Hepatic stellate cell (primary cell): ENCODE results near the gene CDK7.
"Not testable (repeated sequence)": the region's sequence is repeated elsewhere in the genome, so short reads cannot be mapped to it uniquely, and the experiment has no call there.

Experiments
- DNase-seq: peaks from one replicate; pipeline ENCODE4 v3.0.0; 2011; ENCODE audit warnings: low spot score

CDK7 gene

DNA sequence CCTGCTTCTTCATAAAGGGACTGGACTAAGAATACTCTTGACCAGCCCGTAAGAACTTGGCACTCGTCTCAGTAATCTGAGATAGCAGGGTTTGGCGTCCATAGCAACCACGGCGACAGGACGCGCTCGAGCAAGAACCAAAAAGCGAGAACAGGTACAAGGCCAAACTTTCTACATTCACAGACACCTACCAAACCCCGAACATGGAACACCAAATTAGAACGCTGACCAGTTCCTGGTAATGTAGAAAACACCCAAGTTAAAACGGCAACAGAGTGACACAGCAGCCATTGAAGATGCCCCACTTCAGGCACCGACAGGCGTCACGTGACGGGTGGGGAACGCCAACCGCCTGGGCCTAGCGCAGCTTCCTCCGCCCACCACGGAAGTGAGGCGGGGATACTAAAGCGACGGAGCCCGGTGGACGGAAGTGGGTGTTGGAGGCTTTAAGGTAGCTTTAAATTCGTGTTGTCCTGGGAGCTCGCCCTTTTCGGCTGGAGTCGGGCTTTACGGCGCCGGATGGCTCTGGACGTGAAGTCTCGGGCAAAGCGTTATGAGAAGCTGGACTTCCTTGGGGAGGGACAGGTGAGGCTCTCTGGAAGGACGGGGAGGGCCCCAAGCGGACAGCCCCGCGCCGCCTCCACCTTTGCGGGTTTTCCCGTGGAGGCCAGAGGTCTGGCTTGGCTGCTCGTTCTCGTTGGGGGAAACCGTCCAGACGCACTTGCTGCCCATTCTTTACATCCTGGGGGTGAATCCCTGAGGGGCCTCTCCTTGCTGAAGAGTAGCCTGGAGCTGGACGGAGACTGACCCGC lies at the start of gene CDK7:
TSS of gene CDK7 (plus strand) at position 430 of the 812 bp plus-strand sequence. CDS start at position 520, 90 bp downstream.
- DNase-seq: peak; percentile 92

DNA sequence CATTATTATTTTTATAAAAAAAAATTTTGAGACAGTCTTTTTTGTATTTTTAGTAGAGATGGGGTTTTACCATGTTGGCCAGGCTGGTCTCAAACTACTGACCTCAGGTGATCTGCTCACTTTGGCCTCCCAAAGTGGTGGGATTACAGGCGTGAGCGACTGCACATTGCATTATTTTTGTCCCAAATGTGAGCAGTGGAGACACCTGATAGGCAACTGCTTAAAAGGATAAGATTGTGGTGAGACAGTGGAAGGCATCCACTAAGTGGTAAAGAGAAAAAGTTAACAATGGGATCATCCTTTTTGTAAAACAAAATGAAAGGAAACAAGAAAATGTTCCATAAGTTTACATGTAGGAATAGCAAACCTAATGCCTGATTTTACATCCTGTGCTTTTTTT lies 47.3 kb upstream of the CDK7 start:
- DNase-seq: no peak

DNA sequence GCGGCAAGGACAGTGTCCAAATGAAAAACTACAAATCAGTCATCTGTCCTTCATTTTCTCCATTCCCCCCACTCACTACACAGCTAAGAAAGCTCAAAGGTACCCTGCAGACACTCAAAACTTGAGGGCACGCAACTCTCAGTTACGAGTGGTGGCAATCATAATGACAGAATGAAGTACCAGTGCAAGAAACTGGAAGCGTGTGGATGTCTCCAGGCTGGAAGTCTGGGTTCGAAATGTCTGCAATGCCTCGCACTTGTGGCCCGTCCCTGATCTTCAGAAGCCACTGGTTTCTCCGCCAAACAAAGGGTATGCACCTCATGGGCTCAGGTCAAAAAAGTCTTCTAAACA lies 45.9 kb upstream of the CDK7 start:
- DNase-seq: peak; percentile 36

DNA sequence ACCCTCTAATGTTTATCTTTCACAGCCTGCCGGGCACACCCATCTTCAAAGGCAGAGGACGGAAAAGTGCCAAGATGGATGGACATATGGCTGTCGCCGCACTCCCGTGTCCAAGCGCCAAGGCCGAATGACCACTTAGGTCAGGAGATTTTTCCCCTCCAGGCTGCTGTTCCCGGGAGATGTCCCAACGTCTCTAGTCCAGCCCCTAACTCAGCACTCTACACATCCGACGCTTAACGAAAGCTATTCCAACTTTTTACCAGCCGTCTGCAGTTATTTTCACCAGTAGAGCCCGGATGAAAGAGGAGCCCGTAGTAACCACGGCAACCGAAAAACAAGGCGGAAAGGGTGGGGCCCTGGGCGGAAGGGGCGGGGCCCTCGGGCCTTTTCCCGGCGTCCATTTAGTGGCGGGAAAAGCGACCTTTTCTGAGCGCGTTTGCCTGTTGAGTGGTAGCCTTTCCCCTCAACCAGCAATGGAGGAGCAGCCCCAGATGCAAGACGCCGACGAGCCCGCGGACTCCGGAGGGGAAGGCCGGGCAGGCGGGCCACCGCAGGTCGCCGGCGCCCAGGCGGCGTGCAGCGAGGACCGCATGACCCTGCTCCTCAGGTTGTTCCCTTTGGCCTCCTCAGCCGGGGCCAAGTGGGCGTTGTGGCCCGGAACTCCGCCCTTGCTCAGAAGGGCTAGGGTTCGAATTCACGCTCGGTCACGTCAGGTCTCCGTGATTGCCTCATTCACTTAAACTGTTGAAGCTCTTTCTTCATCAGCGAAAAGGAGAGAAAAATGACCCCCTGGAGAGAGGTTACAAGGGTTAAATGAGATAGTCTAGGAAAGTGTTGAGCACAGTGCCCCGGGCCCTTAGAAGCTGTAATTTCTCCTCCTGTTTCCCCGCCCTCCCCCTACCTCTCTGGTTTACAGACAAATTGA lies 45.3 kb upstream of the CDK7 start, which contains the start of gene CENPH:
TSS of gene CENPH (plus strand) at position 422 of the 925 bp plus-strand sequence. CDS start at position 474, 52 bp downstream.
- DNase-seq: peak; percentile 91

DNA sequence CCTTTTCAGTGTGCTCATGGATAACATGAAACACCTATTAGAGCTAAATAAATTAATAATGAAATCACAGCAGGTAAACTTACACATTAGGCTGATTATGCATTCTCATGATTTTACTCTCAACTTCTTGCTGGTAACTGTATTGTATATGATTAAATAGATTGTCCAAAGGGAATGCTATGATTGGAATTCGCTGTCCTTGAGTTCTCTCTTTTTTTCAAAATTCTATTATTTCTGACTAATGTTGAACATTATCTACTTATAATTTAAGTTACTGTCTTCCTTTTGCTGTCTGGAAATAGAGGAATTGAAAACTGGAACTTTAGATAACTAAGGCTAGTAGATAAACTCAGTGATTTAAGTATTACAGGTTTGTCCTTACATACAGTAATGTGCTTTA lies 32.2 kb upstream of the CDK7 start:
- no peak for DNase-seq

DNA sequence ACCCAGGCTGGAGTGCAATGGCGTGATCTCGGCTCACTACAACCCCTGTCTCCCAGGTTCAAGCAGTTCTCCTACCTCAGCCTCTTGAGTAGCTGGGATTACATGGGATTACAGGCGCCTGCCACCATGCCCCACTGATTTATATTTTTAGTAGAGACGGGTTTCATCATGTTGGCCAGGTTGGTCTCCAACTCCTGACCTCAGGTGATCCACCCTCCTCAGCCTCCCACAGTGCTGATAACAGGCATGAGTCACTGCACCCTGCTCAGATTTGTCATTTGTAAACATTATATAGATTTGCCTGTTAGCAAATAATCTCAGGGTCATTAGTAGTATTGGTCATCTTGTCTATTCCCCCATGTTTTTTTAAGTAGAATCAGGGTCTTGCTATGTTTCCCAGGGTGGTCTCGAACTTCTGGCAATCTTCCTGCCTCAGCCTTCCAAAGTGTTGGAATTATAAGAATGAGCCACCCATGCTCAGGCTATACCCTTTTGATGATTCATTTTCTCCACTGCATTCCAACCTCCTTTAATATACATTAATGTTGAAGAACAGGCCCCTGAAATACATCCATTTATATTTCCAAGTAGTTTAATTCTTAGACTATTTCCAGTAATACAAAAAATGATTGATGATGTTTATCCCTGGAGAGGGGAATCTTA lies 28.0 kb upstream of the CDK7 start:
- no peak for DNase-seq

DNA sequence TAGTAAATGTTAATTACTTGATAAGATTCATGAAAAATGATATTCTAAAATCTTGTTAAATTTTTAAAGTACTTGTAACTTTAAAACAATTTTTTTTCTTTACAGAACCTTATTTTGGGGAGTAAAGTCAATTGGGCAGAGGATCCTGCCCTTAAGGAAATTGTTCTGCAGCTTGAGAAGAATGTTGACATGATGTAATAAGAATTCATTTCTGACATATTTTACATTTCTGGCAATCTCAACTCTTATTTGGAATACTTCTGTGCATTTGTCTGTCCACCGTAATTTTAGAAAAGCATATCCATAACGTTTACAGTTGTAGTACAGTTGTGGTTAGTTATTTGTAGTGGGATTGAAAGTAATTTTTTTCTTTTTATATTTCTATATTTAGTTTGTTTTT lies 25.1 kb upstream of the CDK7 start:
- no peak for DNase-seq

DNA sequence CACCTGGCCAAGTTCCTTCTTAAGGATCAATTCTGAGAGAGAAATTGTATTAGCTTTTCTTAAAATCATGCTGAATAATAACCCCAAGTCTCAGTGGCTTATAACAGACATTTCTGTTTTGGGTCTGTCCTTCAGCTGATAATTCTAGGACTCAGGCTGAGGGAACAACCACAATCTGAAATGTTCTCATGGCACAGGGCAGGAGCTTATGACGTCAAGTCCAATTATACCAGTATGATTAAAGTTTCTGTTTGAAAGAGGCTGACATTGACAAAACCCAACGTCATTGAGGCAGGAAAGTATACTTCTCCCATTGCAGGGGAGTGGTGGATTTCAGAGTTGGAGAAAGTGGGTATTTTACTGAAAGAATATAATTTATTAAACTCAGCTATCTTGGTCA lies 23.5 kb upstream of the CDK7 start:
- no peak for DNase-seq

DNA sequence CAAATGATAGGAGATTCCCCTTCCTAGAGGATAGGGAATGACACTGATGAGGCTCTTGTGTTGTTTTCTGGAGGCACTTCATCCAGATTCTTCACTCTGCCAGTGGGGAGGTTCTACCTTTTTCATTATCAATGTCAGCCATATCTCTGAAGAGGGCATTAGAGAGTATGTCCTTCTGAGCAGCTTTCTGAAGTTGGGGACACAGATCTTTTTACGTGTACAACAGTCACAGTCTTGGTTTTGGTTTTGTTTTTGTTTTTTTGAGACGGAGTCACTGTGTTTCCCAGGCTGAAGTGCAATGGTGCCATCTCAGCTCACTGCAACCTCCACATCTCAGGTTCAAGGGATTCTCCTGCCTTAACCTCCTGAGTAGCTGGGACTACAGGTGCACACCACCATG lies 22.7 kb upstream of the CDK7 start:
- no peak for DNase-seq

DNA sequence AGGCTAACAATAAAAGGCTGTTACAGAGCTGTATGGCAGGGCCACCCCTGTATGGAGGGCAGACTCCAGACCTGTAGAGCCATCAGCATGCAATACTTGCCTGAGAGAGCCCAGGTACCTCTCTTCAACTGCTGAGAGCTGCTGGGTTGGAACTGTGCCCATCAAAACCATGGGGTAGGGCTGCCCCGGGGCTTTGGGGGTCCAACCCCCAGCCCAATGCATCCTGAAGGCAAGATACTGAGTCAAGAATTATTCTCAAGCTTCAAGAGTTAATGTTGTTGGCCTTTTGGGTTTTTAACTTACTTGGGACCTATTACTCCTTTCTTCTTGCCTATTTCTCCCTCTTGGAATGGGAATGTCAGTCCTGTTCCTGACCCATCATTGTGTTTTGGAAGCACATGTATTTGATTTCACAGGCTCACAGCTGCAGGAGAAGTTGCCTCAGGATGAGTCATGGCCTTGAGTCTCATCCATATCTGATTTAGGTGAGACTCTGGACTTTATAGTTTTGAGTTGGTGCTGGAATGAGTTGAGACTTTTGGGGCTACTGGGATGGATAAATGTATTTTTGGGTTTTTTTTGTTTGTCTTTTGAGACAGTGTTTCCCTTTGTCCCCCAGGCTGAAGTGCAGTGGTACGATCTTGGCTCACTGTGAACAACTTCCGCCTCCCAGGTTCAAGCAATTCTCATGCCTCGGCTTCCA lies 21.0 kb upstream of the CDK7 start:
- DNase-seq: peak; percentile 27

DNA sequence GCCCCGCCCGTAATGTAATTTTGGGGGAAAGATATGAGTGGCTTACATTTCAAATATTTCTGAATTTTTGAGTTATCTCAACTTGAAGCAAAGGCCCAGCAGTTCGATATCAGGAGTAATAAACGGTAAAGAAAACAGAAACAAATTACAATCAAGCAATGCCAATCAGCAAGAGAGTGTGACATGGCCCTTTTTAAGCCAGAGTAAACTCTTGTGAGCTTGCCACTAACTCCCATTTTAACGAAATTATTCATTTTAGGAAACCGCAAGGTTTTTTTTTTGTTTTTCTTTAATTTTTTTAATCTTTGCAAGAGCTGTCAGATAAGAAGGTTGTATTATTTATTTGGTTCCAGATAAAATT lies 17.6 kb upstream of the CDK7 start:
- no peak for DNase-seq

DNA sequence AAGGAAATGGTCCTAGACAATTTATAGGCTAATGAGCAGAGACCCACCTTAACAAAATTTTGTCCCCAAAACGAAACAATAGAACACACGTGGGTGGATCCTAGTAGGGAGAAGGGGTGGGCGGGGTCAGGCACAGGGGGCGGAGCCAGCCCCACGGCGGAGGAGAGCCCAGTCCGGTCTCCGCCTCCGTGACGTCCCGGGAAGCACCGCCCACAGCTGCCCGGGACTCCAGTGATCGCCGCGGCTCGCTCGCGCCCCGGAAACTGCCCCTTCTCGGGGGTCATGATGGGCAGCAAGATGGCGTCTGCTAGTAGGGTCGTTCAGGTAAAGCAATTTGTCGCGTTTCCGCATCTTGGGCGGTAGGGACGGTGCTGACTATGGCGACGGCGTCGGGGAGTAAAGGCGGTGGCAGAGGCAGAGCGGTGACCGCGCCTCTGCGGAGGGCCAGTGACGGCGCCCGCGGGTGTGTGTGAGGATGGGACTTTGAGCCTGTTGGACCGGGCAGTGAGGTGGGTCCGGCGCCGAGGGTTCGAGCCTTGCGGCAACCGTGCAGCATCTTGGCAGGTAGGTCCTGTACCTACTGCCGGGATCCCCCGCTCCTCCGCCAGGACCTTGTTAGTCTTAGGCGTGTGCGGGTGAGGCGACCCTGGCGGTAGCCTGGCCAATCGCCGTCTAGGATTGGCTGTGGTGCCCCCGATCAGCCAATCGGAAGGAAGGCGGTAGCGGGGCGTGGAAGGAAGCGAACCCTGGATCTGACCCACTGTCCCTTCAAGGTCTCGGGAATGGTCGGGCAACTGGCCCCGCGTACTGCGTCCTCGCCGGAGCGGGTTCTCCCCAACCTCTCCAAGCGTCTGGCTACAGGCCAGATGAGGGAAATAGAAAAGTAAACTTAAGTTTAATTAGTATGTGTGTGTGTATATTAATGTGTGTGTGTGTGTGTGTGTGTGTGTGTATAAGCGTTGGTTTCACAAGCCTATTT lies 16.8 kb upstream of the CDK7 start:
- DNase-seq: peak; percentile 94

DNA sequence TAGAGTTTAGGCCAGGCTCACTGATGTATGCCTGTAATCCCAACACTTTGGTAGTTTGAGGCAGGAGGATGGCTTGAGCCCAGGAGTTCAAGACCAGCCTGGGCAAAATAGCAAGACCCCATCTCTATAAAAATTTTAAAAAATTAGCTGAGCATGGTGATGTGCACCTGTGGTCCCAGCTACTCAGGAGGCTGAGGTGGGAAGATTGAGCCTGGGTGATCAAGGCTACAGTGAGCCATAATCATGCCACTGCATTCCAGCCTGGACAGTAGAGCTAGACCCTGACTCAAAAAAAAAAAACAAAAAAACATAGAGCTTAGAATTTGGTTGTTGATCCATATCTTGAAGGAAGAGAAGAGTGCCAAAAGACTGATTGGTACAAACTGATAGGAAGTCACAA lies 14.7 kb upstream of the CDK7 start:
- no peak for DNase-seq

DNA sequence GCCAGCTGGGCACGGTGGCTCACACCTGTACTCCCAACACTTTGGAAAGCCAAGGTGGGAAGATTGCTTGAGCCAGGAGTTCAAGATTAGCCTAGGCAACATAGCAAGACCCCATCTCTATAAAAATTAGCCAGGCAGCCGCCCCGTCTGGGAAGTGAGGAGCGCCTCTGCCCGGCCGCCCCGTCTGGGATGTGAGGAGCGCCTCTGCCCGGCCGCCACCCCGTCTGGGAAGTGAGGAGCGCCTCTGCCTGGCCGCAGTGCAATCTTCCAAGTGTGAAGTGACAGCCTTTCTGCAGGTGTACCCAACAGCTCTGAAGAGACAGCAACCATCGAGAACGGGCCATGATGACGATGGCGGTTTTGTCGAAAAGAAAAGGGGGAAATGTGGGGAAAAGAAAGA lies 14.3 kb upstream of the CDK7 start:
- DNase-seq: not testable (repeated sequence)

DNA sequence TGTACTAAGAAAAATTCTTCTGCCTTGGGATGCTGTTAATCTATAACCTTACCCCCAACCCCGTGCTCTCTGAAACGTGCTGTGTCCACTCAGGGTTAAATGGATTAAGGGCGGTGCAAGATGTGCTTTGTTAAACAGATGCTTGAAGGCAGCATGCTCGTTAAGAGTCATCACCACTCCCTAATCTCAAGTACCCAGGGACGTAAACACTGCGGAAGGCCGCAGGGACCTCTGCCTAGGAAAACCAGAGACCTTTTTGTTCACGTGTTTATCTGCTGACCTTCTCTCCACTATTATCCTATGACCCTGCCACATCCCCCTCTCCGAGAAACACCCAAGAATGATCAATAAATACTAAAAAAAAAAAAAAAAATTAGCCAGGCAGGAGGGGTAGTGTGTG lies 13.9 kb upstream of the CDK7 start:
- not testable (repeated sequence) for DNase-seq

DNA sequence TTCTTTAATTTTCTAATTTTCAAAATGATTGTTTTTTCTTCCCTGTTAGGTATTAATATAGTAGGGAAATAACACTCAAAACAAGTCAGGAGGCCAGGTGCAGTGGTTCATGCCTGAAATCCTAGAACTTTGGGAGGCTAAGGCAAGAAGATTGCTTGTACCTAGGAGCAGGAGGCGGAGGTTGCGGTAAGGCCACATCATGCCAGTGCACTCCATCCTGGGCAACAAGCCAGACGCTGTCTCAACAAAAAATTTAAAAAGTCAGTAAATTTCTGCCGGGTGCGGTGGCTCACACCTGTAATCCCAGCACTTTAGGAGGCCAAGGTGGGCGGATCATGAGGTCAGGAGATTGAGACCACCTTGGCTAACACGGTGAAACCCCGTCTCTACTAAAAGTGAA lies 10.2 kb upstream of the CDK7 start:
- no peak for DNase-seq

DNA sequence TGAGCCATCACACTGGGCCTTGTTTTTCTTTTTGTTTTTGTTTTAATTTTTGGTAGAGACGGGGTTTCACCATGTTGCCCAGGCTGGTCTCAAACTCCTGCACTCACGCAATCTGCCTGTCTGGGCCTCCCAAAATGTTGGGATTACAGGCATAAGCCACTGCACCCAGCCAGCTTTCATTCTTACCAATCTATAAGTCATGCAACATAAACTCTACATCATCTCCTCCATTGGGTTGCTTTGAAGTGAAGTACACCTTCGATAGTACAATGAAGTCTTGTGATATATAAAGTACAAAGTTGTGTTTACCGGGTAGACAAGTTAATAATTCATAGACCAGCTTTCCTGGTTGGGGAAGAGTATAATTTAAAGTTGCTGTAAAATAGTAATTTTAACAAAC lies 8.8 kb upstream of the CDK7 start:
- no peak for DNase-seq

DNA sequence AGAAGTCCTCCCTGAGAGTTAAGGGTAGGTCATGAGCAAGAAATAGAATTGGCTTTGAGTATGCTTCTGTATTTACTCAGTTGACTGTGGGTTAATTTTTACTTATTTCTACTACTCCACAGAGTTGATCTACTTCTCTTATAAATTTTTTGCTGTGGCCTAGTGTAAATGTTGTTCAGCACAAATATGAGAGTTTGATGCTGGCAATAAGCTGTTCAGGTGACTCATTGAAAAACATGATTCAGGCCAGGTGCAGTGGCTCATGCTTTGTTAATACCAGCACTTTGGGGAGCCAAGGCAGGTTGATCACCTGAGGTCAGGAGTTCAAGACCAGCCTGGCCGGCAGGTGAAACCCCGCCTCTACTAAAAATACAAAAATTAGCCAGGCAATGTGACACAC lies 4.5 kb upstream of the CDK7 start:
- no peak for DNase-seq

DNA sequence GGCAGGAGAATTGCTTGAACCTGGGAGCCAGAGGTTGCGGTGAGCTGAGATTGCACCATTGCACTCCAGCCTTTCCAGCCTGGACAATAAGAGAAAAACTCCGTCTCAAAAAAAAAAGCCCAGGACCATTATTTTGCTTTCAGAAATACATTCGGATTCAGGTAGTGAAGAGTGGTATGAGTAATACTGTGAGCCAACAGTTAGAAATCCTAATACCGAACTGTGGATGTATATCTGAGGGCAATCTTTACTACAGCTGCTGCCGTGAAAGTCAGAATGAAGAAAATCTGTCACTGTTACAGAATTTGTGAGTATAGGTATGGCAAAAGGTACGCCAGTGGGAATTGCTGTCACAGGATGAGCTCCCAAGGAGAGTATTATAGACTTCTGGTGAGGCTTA lies 3.4 kb upstream of the CDK7 start:
- no peak for DNase-seq

DNA sequence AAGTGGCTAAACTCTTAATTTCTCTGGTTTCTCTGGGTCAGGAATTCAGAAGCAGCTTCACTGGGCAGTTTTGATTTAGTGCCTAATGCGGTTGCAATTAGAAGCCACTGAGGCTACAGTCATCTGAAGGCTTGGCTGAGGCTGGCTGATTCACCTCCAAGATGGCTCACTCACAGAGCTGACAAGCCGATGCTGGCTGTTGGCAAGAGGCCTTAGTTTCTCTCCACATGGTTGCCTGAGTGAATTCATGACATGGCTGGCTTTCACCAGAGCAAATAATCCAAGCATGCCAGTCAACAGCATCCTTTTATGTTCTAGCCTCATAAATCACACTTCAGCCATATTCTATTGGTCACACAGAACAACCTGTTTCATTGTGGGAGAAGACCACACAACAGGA lies 2.8 kb upstream of the CDK7 start:
- no peak for DNase-seq

DNA sequence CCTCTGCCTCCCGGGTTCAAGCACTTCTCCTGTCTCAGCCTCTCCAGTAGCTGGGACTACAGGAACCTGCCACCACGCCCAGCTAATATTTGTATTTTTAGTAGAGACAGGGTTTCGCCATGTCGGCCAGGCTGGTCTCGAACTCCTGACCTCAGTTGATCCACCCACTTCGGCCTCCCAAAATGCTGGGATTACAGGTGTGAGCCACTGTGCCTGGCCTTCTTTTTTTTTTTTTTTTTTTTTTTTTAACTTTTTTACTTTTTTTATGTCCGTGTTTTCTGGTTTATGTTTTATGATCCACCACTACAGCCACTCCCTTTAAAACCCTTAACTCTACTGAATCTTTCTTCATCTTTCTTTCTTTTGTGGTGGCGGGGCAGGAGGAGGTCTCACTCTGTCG lies 2.0 kb downstream of the CDK7 start:
- DNase-seq: not testable (repeated sequence)
